Left ventricle myocardium inferior (tissue), 1 donor: ENCODE measurements around the gene TIMD4. TPM values are rescaled to one million over a fixed set of nuclear protein-coding genes. Genes with fewer than 3 reads are reported as not detected.
"Not testable (repeated sequence)": the region's sequence is repeated elsewhere in the genome, so short reads cannot be mapped to it uniquely, and the experiment has no call there.

Source experiments
- DNase-seq: peaks from one replicate; pipeline ENCODE4 v3.0.0-alpha.2; 2020
- H3K27ac ChIP-seq: fragments of 200-600 bp; replicated peaks from 2 replicates; pipeline ENCODE4 v1.8.0; 2021
- H3K27me3 ChIP-seq: fragments of 200-600 bp; 2 replicates; pipeline ENCODE4 v1.8.0; 2021; ENCODE audit warnings: low read depth
- H3K36me3 ChIP-seq: fragments of 200-600 bp; 2 replicates; pipeline ENCODE4 v1.8.0; 2021
- H3K4me1 ChIP-seq: fragments of 200-600 bp; 2 replicates; pipeline ENCODE4 v1.8.0; 2021
- H3K4me3 ChIP-seq: fragments of 200-600 bp; 2 replicates; pipeline ENCODE4 v1.8.0; 2021; ENCODE audit warnings: mild to moderate bottlenecking, moderate library complexity
- H3K9me3 ChIP-seq: fragments of 200-600 bp; replicated peaks from 2 replicates; pipeline ENCODE4 v1.8.0; 2021
- CTCF ChIP-seq: fragments of 200-600 bp; IDR thresholded peaks from 2 replicates; pipeline ENCODE4 v1.8.0; 2021; ENCODE audit warnings: antibody characterized with exemption, mild to moderate bottlenecking, borderline replicate concordance
- intact Hi-C: fragments of 100-400 bp; cut with micrococcal nuclease; formaldehyde crosslinking; loops from one replicate; pipeline ENCODE4 v1.11.0; 2022
- total RNA-seq: library from RNA; stranded (reverse); fragmentation: NEBNext Ultra II Directional; extraction: Animal tissue kit (Norgen Biotek cat#: 25700); gene quantifications from one replicate; pipeline ENCODE4 v1.2.1, GENCODE V29; 2021
- donor health status: DM: no; HTN: yes; CAD: no; lungs with severe emphysema.

The TIMD4 gene
- total RNA-seq, 1 donor from 2014 or later: not detected

- no peak for DNase-seq
- Histone ChIP-seq H3K36me3 (no peaks in the 10 kb centered on the region), H3K4me1 (no peaks in the 10 kb centered on the region), H3K27ac (no peak overlapping the region), H3K27me3 (no peaks in the 10 kb centered on the region), H3K9me3 (no peaks in the 10 kb centered on the region), H3K4me3 (no peak overlapping the region)
- intact Hi-C loops: no loop called here
- no peak for TF ChIP-seq CTCF
These were observed 11.7 kb downstream of the TIMD4 start for GRCh38 chr5:156951359-156951758.

DNA sequence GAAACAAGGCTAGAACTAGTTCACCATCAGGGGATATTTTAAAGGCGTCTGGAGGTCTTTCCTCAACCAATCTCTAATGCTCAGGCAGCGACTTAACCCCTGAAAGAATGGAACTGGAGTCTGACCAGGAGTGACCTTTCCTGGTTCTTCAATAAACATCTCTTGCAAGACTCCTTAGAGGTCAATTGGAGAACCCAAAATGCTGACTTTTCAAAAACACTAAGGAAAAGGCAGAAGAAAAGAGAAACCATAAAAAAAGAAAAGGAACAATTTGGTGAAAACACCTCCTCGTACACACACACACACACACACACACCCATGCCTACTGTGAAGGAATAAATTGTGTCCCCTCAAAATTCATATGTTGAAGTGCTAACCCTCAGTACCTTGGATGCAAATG is 12.3 kb downstream of the TIMD4 start:
- Histone ChIP-seq H3K9me3 (no peaks in the 10 kb centered on the region), H3K36me3 (no peaks in the 10 kb centered on the region), H3K27me3 (no peaks in the 10 kb centered on the region), H3K4me1 (no peaks in the 10 kb centered on the region), H3K4me3 (no peak overlapping the region), H3K27ac (no peak overlapping the region)
- intact Hi-C loops: no loop called here
- no peak for TF ChIP-seq CTCF
- DNase-seq: no peak

DNA sequence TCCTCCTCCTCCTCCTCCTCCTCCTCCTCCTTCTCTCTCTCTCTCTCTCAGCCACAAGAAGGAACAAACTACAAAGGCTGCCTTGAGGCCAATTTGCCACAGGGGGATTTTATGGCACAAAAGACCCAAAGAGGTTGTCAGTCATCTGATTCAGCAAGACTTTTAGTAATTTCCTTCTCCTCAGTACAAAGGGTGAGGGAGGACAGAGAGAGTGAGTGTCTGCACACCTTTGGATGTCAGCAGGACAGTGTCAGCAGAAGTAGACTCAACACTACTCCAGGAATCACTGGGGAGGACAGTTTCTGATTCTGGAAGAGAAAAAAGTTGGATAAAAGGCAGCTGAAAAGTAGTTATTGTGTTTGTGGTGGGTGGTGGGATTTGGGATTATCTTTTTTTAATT is 13.6 kb downstream of the TIMD4 start:
- DNase-seq: no peak
- H3K27me3 ChIP-seq: no peaks in the 10 kb centered on the region
- TF ChIP-seq CTCF: no peak
- no peaks in the 10 kb centered on the region for H3K36me3 ChIP-seq
- no peak overlapping the region for H3K4me3 ChIP-seq
- intact Hi-C loops: no loop called here
- H3K27ac ChIP-seq: no peak overlapping the region
- H3K4me1 ChIP-seq: no peaks in the 10 kb centered on the region
- no peaks in the 10 kb centered on the region for H3K9me3 ChIP-seq

- H3K9me3 ChIP-seq: no peaks in the 10 kb centered on the region
- H3K27ac ChIP-seq: no peak overlapping the region
- H3K27me3 ChIP-seq: no peaks in the 10 kb centered on the region
- no peak for TF ChIP-seq CTCF
- H3K4me1 ChIP-seq: no peaks in the 10 kb centered on the region
- H3K36me3 ChIP-seq: no peaks in the 10 kb centered on the region
- H3K4me3 ChIP-seq: no peak overlapping the region
- intact Hi-C loops: no loop called here
- DNase-seq: no peak
These were observed 15.1 kb downstream of the TIMD4 start for GRCh38 chr5:156947925-156948324.

- no peaks in the 10 kb centered on the region for H3K9me3 ChIP-seq
- no peak overlapping the region for H3K27ac ChIP-seq
- no peaks in the 10 kb centered on the region for H3K36me3 ChIP-seq
- no peak overlapping the region for H3K4me3 ChIP-seq
- intact Hi-C loops: no loop called here
- no peak for TF ChIP-seq CTCF
- DNase-seq: no peak
- H3K27me3 ChIP-seq: no peaks in the 10 kb centered on the region
- no peaks in the 10 kb centered on the region for H3K4me1 ChIP-seq
These were observed 21.0 kb downstream of the TIMD4 start for GRCh38 chr5:156942064-156942463.

DNA sequence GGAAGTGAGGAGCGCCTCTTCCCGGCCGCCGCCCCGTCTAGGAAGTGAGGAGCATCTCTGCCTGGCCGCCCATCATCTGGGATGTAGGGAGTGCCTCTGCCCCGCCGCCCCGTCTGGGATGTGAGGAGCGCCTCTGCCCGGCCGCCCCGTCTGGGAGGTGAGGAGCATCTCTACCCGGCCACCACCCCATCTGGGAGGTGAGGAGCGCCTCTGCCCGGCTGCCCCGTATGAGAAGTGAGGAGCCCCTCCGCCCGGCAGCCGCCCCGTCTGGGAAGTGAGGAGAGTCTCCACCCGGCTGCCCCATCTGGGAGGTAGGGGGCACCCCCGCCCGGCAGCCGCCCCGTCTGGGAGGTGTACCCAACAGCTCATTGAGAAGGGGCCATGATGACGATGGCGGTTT is 22.6 kb downstream of the TIMD4 start:
- H3K9me3 ChIP-seq, intact Hi-C loops, H3K27me3 ChIP-seq, H3K4me1 ChIP-seq, H3K36me3 ChIP-seq, H3K27ac ChIP-seq, DNase-seq, H3K4me3 ChIP-seq: not testable (repeated sequence)
